NCI-H345 (cell line): Measurements from ENCODE around the gene ACBD6.

Source experiments
- DNase-seq: peaks from one replicate; lab custom pipeline; 2025; lab: John Stamatoyannopoulos, UW

The ACBD6 gene

GRCh38 chr1:180255536-180256340 lies 246.6 kb downstream of the ACBD6 start:
- no peak for DNase-seq

- DNase-seq = no peak
Measured at GRCh38 chr1:180254854-180255253, 247.5 kb downstream of the ACBD6 start.

GRCh38 chr1:180254496-180254819 lies 247.9 kb downstream of the ACBD6 start:
- DNase-seq = no peak

GRCh38 chr1:180253585-180254495 lies 248.5 kb downstream of the ACBD6 start:
- DNase-seq = no peak

GRCh38 chr1:180252638-180253536 lies 249.5 kb downstream of the ACBD6 start:
- DNase-seq = peak; percentile 67

GRCh38 chr1:180251526-180252305 lies 250.7 kb downstream of the ACBD6 start:
- DNase-seq = no peak

GRCh38 chr1:180250883-180251509 lies 251.4 kb downstream of the ACBD6 start:
- no peak for DNase-seq

- DNase-seq = no peak
Measured at GRCh38 chr1:180250499-180250770, 251.9 kb downstream of the ACBD6 start.

- no peak for DNase-seq
Measured at GRCh38 chr1:180249725-180250498, 252.5 kb downstream of the ACBD6 start.

- DNase-seq = no peak
Measured at GRCh38 chr1:180248731-180249681, 253.4 kb downstream of the ACBD6 start.

GRCh38 chr1:180248176-180248575 lies 254.2 kb downstream of the ACBD6 start:
- DNase-seq = no peak

- no peak for DNase-seq
Measured at GRCh38 chr1:180247580-180247979, 254.8 kb downstream of the ACBD6 start.

GRCh38 chr1:180247061-180247460 lies 255.3 kb downstream of the ACBD6 start:
- no peak for DNase-seq

- DNase-seq = no peak
Measured at GRCh38 chr1:180246579-180246978, 255.8 kb downstream of the ACBD6 start.

- no peak for DNase-seq
Measured at GRCh38 chr1:180244840-180245239, 257.5 kb downstream of the ACBD6 start.

GRCh38 chr1:180243517-180244221 lies 258.7 kb downstream of the ACBD6 start:
- DNase-seq = no peak

GRCh38 chr1:180241716-180242544 lies 260.4 kb downstream of the ACBD6 start:
- DNase-seq = no peak
